Measurements from ENCODE around the gene CD82.

- TF ChIP-seq, protein P1, sequence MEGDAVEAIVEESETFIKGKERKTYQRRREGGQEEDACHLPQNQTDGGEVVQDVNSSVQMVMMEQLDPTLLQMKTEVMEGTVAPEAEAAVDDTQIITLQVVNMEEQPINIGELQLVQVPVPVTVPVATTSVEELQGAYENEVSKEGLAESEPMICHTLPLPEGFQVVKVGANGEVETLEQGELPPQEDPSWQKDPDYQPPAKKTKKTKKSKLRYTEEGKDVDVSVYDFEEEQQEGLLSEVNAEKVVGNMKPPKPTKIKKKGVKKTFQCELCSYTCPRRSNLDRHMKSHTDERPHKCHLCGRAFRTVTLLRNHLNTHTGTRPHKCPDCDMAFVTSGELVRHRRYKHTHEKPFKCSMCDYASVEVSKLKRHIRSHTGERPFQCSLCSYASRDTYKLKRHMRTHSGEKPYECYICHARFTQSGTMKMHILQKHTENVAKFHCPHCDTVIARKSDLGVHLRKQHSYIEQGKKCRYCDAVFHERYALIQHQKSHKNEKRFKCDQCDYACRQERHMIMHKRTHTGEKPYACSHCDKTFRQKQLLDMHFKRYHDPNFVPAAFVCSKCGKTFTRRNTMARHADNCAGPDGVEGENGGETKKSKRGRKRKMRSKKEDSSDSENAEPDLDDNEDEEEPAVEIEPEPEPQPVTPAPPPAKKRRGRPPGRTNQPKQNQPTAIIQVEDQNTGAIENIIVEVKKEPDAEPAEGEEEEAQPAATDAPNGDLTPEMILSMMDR (optimal IDR thresholded peaks at IDR 0.05 in 1 of 3, IDR thresholded peaks at IDR 0.05 in 1 of 3, conservative IDR thresholded peaks at IDR 0.05 in 1 of 3; ENCODE audit: extremely low read depth in 1 of 3, insufficient read depth in 2 of 3, low read length in 3 of 3) = no peak
- TF ChIP-seq EZH2 (IDR thresholded peaks at IDR 0.05; ENCODE audit: low read length) = no peak
These were observed 48.6 kb upstream of the CD82 start for GRCh38 chr11:44516688-44517507.
